RWPE2 (cell line): ENCODE results near the gene OR8B8.

Experiments used
- ATAC-seq: fragments of 200-7000 bp; cut with Tn5 transposase; 3 replicates; pipeline ENCODE4 v1.9.1; 2021; ENCODE audit warnings: low read depth
- DNase-seq: peaks from one replicate; pipeline ENCODE4 v3.0.0-alpha.2; 2020; ENCODE audit warnings: low spot score
- H3K27ac ChIP-seq: fragments of 450-650 bp; 2 replicates; pipeline ENCODE4 v1.5.1; 2017; ENCODE audit warnings: mild to moderate bottlenecking; ENCODE audit not compliant: poor library complexity, severe bottlenecking
- H3K27me3 ChIP-seq: fragments of 250-450 bp; sonication (Bioruptor Pico); 2 replicates; pipeline ENCODE4 v1.5.1; 2021; ENCODE audit warnings: mild to moderate bottlenecking, moderate library complexity; ENCODE audit not compliant: insufficient read depth, poor library complexity, severe bottlenecking
- H3K36me3 ChIP-seq: fragments of 250-450 bp; sonication (Bioruptor Pico); 2 replicates; pipeline ENCODE4 v1.5.1; 2020; ENCODE audit warnings: low read depth, mild to moderate bottlenecking, moderate library complexity
- H3K4me1 ChIP-seq: fragments of 250-450 bp; sonication (Bioruptor Pico); 2 replicates; pipeline ENCODE4 v1.5.1; 2021; ENCODE audit warnings: mild to moderate bottlenecking, moderate library complexity; ENCODE audit not compliant: insufficient read depth, poor library complexity, severe bottlenecking
- H3K4me3 ChIP-seq: fragments of 250-450 bp; sonication (Bioruptor Pico); 2 replicates; pipeline ENCODE4 v1.5.1; 2021; ENCODE audit warnings: mild to moderate bottlenecking, moderate library complexity; ENCODE audit not compliant: severe bottlenecking
- H3K9me3 ChIP-seq: fragments of 250-450 bp; sonication (Bioruptor Pico); 2 replicates; pipeline ENCODE4 v1.5.1; 2021; ENCODE audit warnings: mild to moderate bottlenecking, moderate library complexity; ENCODE audit not compliant: severe bottlenecking
- TF ChIP-seq, protein P1 (sequence below): fragments of 450-650 bp; IDR thresholded peaks from one replicate; pipeline ENCODE4 v1.5.1; 2017; ENCODE audit warnings: mild to moderate bottlenecking, moderate library complexity; ENCODE audit not compliant: poor library complexity, severe bottlenecking

Gene OR8B8, protein sequence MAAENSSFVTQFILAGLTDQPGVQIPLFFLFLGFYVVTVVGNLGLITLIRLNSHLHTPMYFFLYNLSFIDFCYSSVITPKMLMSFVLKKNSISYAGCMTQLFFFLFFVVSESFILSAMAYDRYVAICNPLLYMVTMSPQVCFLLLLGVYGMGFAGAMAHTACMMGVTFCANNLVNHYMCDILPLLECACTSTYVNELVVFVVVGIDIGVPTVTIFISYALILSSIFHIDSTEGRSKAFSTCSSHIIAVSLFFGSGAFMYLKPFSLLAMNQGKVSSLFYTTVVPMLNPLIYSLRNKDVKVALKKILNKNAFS

DNA sequence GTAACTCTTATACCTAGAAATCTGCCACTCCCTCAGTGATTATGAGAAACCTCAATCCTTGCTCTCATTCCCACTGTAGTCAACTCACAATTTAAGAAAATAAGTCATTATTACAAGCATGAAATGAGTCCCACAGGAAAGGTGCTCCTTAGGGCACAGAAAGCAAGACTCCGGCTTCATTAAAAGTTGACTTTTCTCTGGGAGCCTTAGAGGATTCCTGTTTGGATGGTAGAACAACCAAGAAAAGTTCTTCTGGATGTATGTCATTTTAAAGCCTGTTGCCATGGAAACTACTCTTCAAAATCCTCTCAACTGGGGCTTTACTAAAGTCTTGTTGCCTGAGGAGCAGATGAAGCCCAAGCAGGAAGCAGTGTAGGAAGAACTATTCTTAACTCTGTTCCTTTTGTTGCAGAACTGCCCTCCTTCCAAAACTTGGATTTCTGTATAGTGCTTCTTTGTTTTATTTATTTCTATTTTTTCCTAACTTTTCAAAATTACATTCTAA, at the start of gene OR8B8:
Gene OR8B8, minus strand, starts transcription at position 51 of the 505 bp plus-strand sequence. CDS start 4,611 bp downstream, outside the sequence.
- ATAC-seq = no peak
- Histone ChIP-seq H3K27me3 (no peaks in the 10 kb centered on the region), H3K4me1 (no peaks in the 10 kb centered on the region), H3K27ac (no peak within 1 kb of the TSS), H3K9me3 (no peaks in the 10 kb centered on the region), H3K36me3 (no peaks in the 10 kb centered on the region), H3K4me3 (no peak within 1 kb of the TSS)
- TF ChIP-seq, protein P1, sequence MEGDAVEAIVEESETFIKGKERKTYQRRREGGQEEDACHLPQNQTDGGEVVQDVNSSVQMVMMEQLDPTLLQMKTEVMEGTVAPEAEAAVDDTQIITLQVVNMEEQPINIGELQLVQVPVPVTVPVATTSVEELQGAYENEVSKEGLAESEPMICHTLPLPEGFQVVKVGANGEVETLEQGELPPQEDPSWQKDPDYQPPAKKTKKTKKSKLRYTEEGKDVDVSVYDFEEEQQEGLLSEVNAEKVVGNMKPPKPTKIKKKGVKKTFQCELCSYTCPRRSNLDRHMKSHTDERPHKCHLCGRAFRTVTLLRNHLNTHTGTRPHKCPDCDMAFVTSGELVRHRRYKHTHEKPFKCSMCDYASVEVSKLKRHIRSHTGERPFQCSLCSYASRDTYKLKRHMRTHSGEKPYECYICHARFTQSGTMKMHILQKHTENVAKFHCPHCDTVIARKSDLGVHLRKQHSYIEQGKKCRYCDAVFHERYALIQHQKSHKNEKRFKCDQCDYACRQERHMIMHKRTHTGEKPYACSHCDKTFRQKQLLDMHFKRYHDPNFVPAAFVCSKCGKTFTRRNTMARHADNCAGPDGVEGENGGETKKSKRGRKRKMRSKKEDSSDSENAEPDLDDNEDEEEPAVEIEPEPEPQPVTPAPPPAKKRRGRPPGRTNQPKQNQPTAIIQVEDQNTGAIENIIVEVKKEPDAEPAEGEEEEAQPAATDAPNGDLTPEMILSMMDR = no peak
- no peak for DNase-seq

DNA sequence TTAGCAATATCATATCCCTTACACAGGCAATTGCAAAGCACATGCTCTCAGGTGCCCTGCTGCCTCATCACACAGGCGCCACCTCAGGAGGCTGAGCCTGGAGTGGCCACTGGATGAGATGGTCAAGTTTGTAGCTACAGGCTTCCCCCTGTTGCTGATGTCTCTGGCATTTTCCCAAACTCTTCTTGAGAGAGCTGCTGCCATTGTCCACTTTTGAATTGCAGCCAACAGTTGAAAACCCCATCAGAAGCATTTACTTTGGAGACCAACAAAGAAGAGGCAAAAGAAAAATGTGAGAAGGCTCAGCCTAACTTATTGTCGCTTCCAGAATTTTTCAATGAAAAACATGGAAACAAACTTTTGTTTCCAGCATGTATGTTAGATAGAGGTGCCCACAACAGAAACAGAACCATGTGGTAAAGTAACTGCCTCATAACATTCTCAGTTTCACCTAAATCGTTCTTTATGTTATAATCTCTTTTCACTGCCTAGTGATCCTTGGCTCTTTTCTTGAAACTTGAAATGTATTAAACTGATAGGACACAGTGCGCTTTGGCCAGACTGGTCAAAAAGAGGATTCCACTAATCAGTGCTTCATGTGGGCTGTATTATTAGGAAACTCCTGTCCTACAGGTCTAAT, 47.6 kb upstream of the OR8B8 start:
- Histone ChIP-seq H3K9me3 (no peaks in the 10 kb centered on the region), H3K4me3 (no peak overlapping the region), H3K36me3 (no peaks in the 10 kb centered on the region), H3K27ac (no peak overlapping the region), H3K4me1 (no peaks in the 10 kb centered on the region), H3K27me3 (peaks cover 5% of the 10 kb centered on the region)
- DNase-seq (no peak), ATAC-seq (no peak)
- TF ChIP-seq, protein P1 = no peak

DNA sequence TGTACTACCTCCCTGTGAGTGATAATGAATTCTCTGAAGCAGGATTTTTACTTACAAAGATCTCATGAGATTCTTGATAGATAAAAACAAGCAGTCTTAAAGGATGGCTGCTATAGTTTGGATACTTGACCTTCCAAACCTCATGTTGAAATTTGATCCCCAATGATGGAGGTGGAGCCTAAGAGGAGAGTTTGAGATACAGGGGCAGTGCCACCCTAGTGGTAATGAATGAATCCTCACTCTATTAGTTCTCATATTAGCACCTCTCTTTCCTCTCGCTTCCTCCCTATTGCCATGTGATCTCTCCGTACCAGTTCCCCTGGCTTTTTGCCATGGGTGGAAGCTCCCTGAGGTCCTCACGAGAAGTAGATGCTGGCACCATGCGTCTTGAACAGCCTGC, 37.9 kb upstream of the OR8B8 start:
- TF ChIP-seq, protein P1 = no peak
- Histone ChIP-seq H3K4me3 (no peak overlapping the region), H3K4me1 (peaks cover 14% of the 10 kb centered on the region), H3K36me3 (no peaks in the 10 kb centered on the region), H3K27me3 (no peaks in the 10 kb centered on the region), H3K9me3 (no peaks in the 10 kb centered on the region), H3K27ac (peak overlapping the region; percentile 94)
- DNase-seq = no peak
- no peak for ATAC-seq

DNA sequence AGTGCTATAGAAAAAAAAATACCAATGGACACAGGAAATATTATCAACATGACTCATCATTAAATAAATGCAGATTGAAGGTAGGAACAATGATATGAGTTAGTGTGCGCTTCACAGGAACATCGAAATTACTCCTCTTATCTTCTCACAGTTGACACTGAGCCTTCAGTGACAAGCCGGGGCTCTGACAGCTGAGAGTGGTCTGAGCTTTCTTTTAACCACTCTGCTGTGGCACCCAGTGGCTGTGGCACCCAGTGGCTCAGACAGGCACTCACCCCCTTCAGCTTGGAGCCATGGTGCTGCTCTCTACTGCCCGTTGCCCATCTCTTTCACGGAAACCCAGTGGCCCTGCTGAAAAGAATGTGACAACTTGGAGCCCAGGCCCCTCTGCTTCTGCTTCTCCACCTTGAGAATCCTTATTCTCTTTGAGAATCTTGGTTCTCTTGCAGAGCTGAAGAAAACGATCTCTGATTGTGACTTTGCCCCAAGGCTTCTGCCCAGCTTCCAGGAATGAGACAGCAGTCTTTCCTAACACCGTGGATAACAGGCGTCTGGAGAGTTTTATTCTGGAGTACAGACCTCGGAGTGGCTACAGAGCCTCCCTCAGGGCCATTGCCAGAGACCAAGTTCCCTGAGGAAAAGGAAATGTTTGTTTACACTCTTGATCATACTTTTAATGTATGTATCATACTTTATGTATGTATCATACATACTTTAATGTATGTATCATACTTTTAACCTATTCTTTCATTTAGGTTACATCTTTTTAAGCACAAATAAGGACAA, 37.1 kb upstream of the OR8B8 start:
- Histone ChIP-seq H3K4me3 (no peak overlapping the region), H3K27me3 (no peaks in the 10 kb centered on the region), H3K36me3 (no peaks in the 10 kb centered on the region), H3K9me3 (no peaks in the 10 kb centered on the region), H3K4me1 (peaks cover 14% of the 10 kb centered on the region), H3K27ac (peak overlapping the region; percentile 94)
- TF ChIP-seq, protein P1 = no peak
- peak; percentile 88 for ATAC-seq
- DNase-seq = no peak
